Transverse colon (tissue), 4 donors: Measurements from ENCODE around the gene SMPDL3A. TPM values are rescaled to one million over a fixed set of nuclear protein-coding genes. Genes with fewer than 3 reads are reported as not detected.

ENCODE experiments used
- DNase-seq: peaks from one replicate; pipeline ENCODE4 v3.0.0-alpha.2; 2019
- H3K27ac ChIP-seq, 4 donors: fragments of 200-600 bp; sonication (generic); 2 replicates each; pipeline ENCODE4 v1.5.1; 2016 to 2018; ENCODE audit warnings: inconsistent platforms in 4 of 4
- H3K27me3 ChIP-seq: fragments of 200-600 bp; sonication (generic); 2 replicates; pipeline ENCODE4 v1.5.1; 2017; ENCODE audit warnings: inconsistent platforms
- H3K36me3 ChIP-seq, 4 donors: fragments of 200-600 bp; sonication (generic); 2 replicates each; pipeline ENCODE4 v1.5.1; 2017 to 2019; ENCODE audit warnings: inconsistent platforms in 4 of 4
- H3K4me1 ChIP-seq, 4 donors: fragments of 200-600 bp; sonication (generic); 2 replicates each; pipeline ENCODE4 v1.5.1; 2017 to 2020; ENCODE audit warnings: inconsistent platforms in 4 of 4
- H3K4me3 ChIP-seq, 4 donors: fragments of 200-600 bp; sonication (generic); 1 replicate in 1 of 4; 2 replicates in 3 of 4; pipeline versions ENCODE4 v1.5.1 to v1.6.1; 2017 to 2019; ENCODE audit warnings: inconsistent platforms in 4 of 4
- H3K9me3 ChIP-seq, 2 donors: fragments of 200-600 bp; sonication (generic); 2 replicates each; pipeline ENCODE4 v1.5.1; 2017 to 2019; ENCODE audit warnings: inconsistent platforms in 2 of 2
- EP300 ChIP-seq: sonication (generic); formaldehyde crosslinking; IDR thresholded peaks from one replicate; pipeline ENCODE4 v1.6.1; 2017; ENCODE audit warnings: antibody characterized with exemption, low read depth
- POLR2A ChIP-seq: fragments of 450-650 bp; IDR thresholded peaks from one replicate; pipeline ENCODE4 v1.6.1; 2016; ENCODE audit warnings: antibody characterized with exemption, mild to moderate bottlenecking, moderate library complexity
- POLR2AphosphoS5 ChIP-seq, 3 donors: sonication (generic); formaldehyde crosslinking; IDR thresholded peaks; one replicate each; pipeline ENCODE4 v1.6.1; 2016; ENCODE audit warnings: antibody characterized with exemption in 3 of 3
- WGBS, 2 donors: methylation state at CpG; one replicate each; pipeline ENCODE4 v1.1.5; 2018; ENCODE audit warnings: low coverage in 1 of 2; 5-methylcytosine and 5-hydroxymethylcytosine counted together
- in situ Hi-C, 4 donors: fragments of 200-750 bp; cut with MboI; loops; one replicate each; pipeline versions ENCODE4 v1.15.0 to v1.15.1; 2017; ENCODE audit warnings: low sequenced_read_pairs in 3 of 4, low pct_ligation_motif_present in 1 of 4, low pct_unique_long_range_greater_than_20kb in 1 of 4
- intact Hi-C: fragments of 100-400 bp; cut with DNase I; formaldehyde crosslinking; loops from one replicate; pipeline ENCODE4 v1.15.1; 2023; ENCODE audit warnings: low total_unique reads
- total RNA-seq, 4 donors: library from RNA; depleted of rRNA; stranded (reverse); fragments of >200 nt; gene quantifications; one replicate each; pipeline ENCODE4 v1.1.0, GENCODE V29; 2016
- TF ChIP-seq, protein P1 (sequence below), 5 experiments: fragments of 200-600 bp in 3 of 5; fragments of 450-650 bp in 2 of 5; sonication (generic) in 3 of 5; IDR thresholded peaks; 1 replicate in 2 of 5; 2 replicates in 3 of 5; pipeline ENCODE4 v1.5.1; 2016 to 2017; ENCODE audit warnings: antibody characterized with exemption in 5 of 5, inconsistent platforms in 3 of 5, mild to moderate bottlenecking in 2 of 5, moderate library complexity in 1 of 5

Gene SMPDL3A
- total RNA-seq, 4 donors from 2014 or later = 10.1 to 353 (median 172) TPM

DNA sequence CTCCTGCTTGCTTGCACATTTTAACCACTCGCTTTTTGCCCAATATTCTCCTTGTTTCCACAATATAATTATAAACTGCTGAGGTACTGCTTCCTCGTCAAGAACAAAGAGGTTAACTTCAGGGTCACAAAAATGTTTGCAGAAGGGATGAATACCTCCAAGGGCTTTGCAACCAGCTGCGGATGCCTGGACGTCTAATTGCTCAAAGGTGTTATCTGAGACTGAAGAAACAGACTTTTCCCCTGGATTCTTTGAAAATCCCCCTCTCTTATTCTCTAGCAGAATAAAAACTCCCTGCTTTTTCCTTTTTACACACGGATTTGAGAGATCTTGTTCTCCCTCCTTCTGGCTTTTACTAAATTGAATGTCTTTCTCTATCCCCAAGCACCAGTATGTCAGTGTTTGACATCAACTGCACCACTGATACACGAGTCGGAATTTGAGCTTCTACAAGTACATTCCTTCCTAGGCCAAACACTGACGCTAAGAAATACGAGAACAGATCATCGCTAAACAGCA lies 336 bp upstream of the SMPDL3A start:
- intact Hi-C loops = no loop called here
- no peaks in the 10 kb centered on the region for H3K9me3 ChIP-seq
- no peaks in the 10 kb centered on the region for H3K36me3 ChIP-seq
- peaks cover 9 to 48% (median 34%) of the 10 kb centered on the region in 4 donors for H3K4me1 ChIP-seq
- DNase-seq = no peak
- no peaks in the 10 kb centered on the region for H3K27me3 ChIP-seq
- in situ Hi-C loops = no loop called here
- H3K4me3 ChIP-seq = peak overlapping the region; percentile 59 to 73 (median 65)
- TF ChIP-seq POLR2A (no peak), POLR2AphosphoS5 (IDR thresholded peaks at IDR 0.05) (no peak), EP300 (no peak)
- TF ChIP-seq, protein P1, sequence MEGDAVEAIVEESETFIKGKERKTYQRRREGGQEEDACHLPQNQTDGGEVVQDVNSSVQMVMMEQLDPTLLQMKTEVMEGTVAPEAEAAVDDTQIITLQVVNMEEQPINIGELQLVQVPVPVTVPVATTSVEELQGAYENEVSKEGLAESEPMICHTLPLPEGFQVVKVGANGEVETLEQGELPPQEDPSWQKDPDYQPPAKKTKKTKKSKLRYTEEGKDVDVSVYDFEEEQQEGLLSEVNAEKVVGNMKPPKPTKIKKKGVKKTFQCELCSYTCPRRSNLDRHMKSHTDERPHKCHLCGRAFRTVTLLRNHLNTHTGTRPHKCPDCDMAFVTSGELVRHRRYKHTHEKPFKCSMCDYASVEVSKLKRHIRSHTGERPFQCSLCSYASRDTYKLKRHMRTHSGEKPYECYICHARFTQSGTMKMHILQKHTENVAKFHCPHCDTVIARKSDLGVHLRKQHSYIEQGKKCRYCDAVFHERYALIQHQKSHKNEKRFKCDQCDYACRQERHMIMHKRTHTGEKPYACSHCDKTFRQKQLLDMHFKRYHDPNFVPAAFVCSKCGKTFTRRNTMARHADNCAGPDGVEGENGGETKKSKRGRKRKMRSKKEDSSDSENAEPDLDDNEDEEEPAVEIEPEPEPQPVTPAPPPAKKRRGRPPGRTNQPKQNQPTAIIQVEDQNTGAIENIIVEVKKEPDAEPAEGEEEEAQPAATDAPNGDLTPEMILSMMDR (IDR thresholded peaks at IDR 0.05) = no peak
- WGBS, 2 donors = 13 to 18% methylated on average over 8 to 10 of the region's 10 CpGs
- peak overlapping the region; percentile 93 to 96 (median 94) for H3K27ac ChIP-seq

GRCh38 chr6:122790028-122790422 lies 967 bp downstream of the SMPDL3A start:
- in situ Hi-C loops (no loop called here), intact Hi-C loops (no loop called here)
- Histone ChIP-seq H3K27me3 (no peaks in the 10 kb centered on the region), H3K27ac (peak overlapping the region; percentile 93 to 96 (median 94)), H3K9me3 (no peaks in the 10 kb centered on the region), H3K4me3 (peak overlapping the region; percentile 59 to 73 (median 65)), H3K36me3 (no peaks in the 10 kb centered on the region), H3K4me1 (peaks cover 9 to 57% (median 34%) of the 10 kb centered on the region in 4 donors)
- WGBS, 2 donors = 1% methylated on average over 14 of the region's 14 CpGs; no CpG with 5 or more reads in 1 of the 2 donors
- TF ChIP-seq POLR2AphosphoS5 (IDR thresholded peaks at IDR 0.05) = no peak
- TF ChIP-seq, protein P1 (IDR thresholded peaks at IDR 0.05) = no peak
- TF ChIP-seq EP300 = no peak
- no peak for TF ChIP-seq POLR2A
- no peak for DNase-seq

DNA sequence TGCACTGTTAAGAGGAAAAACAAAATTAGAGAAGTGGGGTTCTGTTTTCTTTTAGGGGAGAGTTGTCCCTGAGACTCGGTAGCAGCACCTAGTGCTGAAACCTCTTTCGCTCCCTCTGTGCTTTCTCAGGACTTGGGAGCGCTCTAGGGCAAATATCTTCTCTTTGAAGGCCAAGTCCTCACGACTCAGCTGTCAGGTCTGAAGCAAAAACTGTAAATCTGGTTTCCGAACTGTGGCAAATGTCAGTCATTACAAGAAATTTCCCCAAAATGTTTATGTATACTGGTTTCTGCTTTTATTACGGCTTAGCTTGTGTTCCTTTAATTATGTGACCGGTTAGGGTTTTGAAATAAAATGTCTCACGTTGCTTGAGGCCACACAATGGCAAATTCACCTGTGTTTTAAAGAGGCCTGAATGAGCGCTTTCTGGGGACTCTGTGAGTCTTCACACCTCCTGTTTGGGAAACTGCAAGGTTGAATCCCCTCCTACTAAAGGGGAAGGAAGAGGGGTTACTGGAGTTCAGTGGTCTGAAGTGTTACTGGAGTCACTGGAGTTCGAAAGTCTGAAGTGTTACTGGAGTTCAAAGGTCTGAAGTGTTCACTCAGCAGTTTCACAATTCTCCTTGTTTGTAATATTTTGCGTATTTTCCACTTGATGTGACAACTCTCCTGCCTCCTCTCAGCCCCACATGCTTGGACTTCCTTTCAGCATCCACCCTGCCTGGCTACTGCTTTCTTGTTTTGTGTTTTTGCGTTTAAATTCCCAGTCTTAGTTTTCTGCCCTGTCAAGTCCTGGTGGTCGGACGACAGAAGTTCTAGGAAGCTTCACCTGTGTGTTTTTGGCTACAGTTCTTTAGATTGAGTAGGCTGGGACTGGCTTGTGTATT lies 1.6 kb downstream of the SMPDL3A start:
- Histone ChIP-seq H3K27ac (peak overlapping the region; percentile 93 to 96 (median 94)), H3K36me3 (no peaks in the 10 kb centered on the region), H3K27me3 (no peaks in the 10 kb centered on the region), H3K4me3 (peak overlapping the region; percentile 59 to 73 (median 65)), H3K4me1 (peaks cover 9 to 57% (median 34%) of the 10 kb centered on the region in 4 donors), H3K9me3 (no peaks in the 10 kb centered on the region)
- WGBS, 2 donors = 31 to 48% methylated on average over 8 to 14 of the region's 14 CpGs
- no peak for DNase-seq
- intact Hi-C loops = no loop called here
- in situ Hi-C loops = no loop called here
- TF ChIP-seq POLR2A = peak; percentile 33
- TF ChIP-seq POLR2AphosphoS5 (IDR thresholded peaks at IDR 0.05) = peak; percentile 27 to 78 (median 75)
- no peak for TF ChIP-seq EP300
- TF ChIP-seq, protein P1 (IDR thresholded peaks at IDR 0.05) = peak in 3 of 5 experiments; percentile 1 to 48 (median 35)

DNA sequence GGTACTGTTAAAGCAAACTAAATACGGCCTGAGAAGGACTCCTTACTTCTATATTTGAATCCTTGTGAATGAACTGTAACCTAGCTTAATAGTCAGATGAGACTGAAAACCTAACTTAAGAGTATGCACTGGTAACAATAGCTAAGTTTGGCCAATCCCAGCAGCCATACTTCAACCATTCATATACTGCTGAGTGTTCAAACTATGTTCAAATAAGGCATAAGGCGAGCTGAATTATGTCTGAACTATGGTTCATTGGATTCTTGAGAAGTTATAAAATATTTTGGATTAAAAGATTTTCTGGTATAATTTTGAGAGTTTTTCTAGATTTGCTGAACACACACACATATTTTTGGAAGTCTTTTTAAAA lies 2.2 kb downstream of the SMPDL3A start:
- Histone ChIP-seq H3K36me3 (no peaks in the 10 kb centered on the region), H3K4me1 (peaks cover 9 to 57% (median 34%) of the 10 kb centered on the region in 4 donors), H3K27me3 (no peaks in the 10 kb centered on the region), H3K27ac (peak overlapping the region; percentile 93 to 96 (median 94)), H3K4me3 (peak overlapping the region in 2 of 4 donors; percentile 59 to 73), H3K9me3 (no peaks in the 10 kb centered on the region)
- intact Hi-C loops = no loop called here
- TF ChIP-seq POLR2A (no peak), EP300 (no peak), POLR2AphosphoS5 (IDR thresholded peaks at IDR 0.05) (no peak)
- TF ChIP-seq, protein P1 (IDR thresholded peaks at IDR 0.05) = no peak
- no peak for DNase-seq
- 69% methylated on average over 2 of the region's 2 CpGs for WGBS, 2 donors
- in situ Hi-C loops = no loop called here
